Thyroid gland (tissue), 4 donors: ENCODE measurements around the gene DCDC1. TPM values are rescaled to one million over a fixed set of nuclear protein-coding genes. Genes with fewer than 3 reads are reported as not detected.
A peak's percentile ranks its signal among the peaks of the same experiment; 100 is the strongest.

Experiments
- DNase-seq, 2 donors: peaks; one replicate each; pipeline ENCODE4 v3.0.0-alpha.2; 2019
- H3K27ac ChIP-seq, 3 donors: fragments of 200-600 bp; sonication (generic); 1 replicate in 2 of 3; 2 replicates in 1 of 3; pipeline ENCODE4 v1.5.1; 2016 to 2019; ENCODE audit warnings: mild to moderate bottlenecking in 1 of 3, moderate library complexity in 1 of 3
- H3K27me3 ChIP-seq: fragments of 200-600 bp; sonication (generic); one replicate; pipeline ENCODE4 v1.5.1; 2019
- H3K36me3 ChIP-seq, 2 donors: fragments of 200-600 bp; sonication (generic); one replicate each; pipeline ENCODE4 v1.5.1; 2016 to 2019
- H3K4me1 ChIP-seq, 2 donors: fragments of 200-600 bp; sonication (generic); one replicate each; pipeline ENCODE4 v1.5.1; 2017 to 2019
- H3K4me3 ChIP-seq, 3 donors: fragments of 200-600 bp; sonication (generic); replicated peaks in 1 of 3; 1 replicate in 2 of 3; 2 replicates in 1 of 3; pipeline ENCODE4 v1.5.1; 2016; ENCODE audit warnings: mild to moderate bottlenecking in 1 of 3
- H3K9me3 ChIP-seq: fragments of 200-600 bp; sonication (generic); one replicate; pipeline ENCODE4 v1.5.1; 2017
- CTCF ChIP-seq, 6 experiments: fragments of 200-600 bp in 3 of 6; fragments of 450-650 bp in 3 of 6; sonication (generic) in 3 of 6; IDR thresholded peaks; one replicate each; pipeline ENCODE4 v1.5.1; 2016 to 2019; ENCODE audit warnings: antibody characterized with exemption in 6 of 6, mild to moderate bottlenecking in 2 of 6, inconsistent platforms in 1 of 6, moderate library complexity in 1 of 6
- POLR2A ChIP-seq, 2 donors: fragments of 450-650 bp; IDR thresholded peaks; one replicate each; pipeline ENCODE4 v1.6.1; 2017; ENCODE audit warnings: antibody characterized with exemption in 2 of 2, mild to moderate bottlenecking in 2 of 2, moderate library complexity in 1 of 2
- WGBS, 2 donors: methylation state at CpG; one replicate each; pipeline ENCODE4 v1.1.5; 2017; 5-methylcytosine and 5-hydroxymethylcytosine counted together
- intact Hi-C: fragments of 100-400 bp; cut with DNase I; formaldehyde crosslinking; loops from one replicate; pipeline ENCODE4 v1.15.1; 2023
- total RNA-seq, 4 donors: library from RNA; depleted of rRNA; stranded (reverse); fragments of >200 nt; gene quantifications; one replicate each; pipeline ENCODE4 v1.2.3, GENCODE V29; 2016

DCDC1 gene
- total RNA-seq, 4 donors from 2014 or later: 4.4 to 17.2 (median 9.9) TPM

GRCh38 chr11:30935861-30936260 is 433.7 kb downstream of the DCDC1 start:
- Histone ChIP-seq H3K4me3 (no peak overlapping the region), H3K4me1 (no peaks in the 10 kb centered on the region), H3K36me3 (no peaks in the 10 kb centered on the region), H3K27me3 (no peaks in the 10 kb centered on the region), H3K9me3 (no peaks in the 10 kb centered on the region), H3K27ac (no peak overlapping the region)
- TF ChIP-seq POLR2A (IDR thresholded peaks at IDR 0.05): no peak
- no peak for TF ChIP-seq CTCF (IDR thresholded peaks at IDR 0.05)
- DNase-seq: no peak
- intact Hi-C loops: no loop called here
- WGBS, 2 donors: 87 to 92% methylated on average over 2 of the region's 2 CpGs

GRCh38 chr11:30926130-30926529 is 443.4 kb downstream of the DCDC1 start:
- intact Hi-C loops: no loop called here
- no peak overlapping the region for H3K4me3 ChIP-seq
- no peaks in the 10 kb centered on the region for H3K27me3 ChIP-seq
- DNase-seq: no peak
- H3K27ac ChIP-seq: no peak overlapping the region
- H3K4me1 ChIP-seq: no peaks in the 10 kb centered on the region
- H3K36me3 ChIP-seq: no peaks in the 10 kb centered on the region
- no peaks in the 10 kb centered on the region for H3K9me3 ChIP-seq
- 85 to 86% methylated on average over 3 of the region's 3 CpGs for WGBS, 2 donors
- no peak for TF ChIP-seq POLR2A (IDR thresholded peaks at IDR 0.05)
- TF ChIP-seq CTCF (IDR thresholded peaks at IDR 0.05): no peak

GRCh38 chr11:30921811-30922210 is 447.7 kb downstream of the DCDC1 start:
- no peak for DNase-seq
- Histone ChIP-seq H3K27me3 (no peaks in the 10 kb centered on the region), H3K36me3 (no peaks in the 10 kb centered on the region), H3K27ac (no peak overlapping the region), H3K4me1 (no peaks in the 10 kb centered on the region), H3K4me3 (no peak overlapping the region), H3K9me3 (no peaks in the 10 kb centered on the region)
- intact Hi-C loops: no loop called here
- 42 to 54% methylated on average over 3 of the region's 3 CpGs for WGBS, 2 donors
- TF ChIP-seq POLR2A (IDR thresholded peaks at IDR 0.05): no peak
- no peak for TF ChIP-seq CTCF (IDR thresholded peaks at IDR 0.05)

- no peak for DNase-seq
- intact Hi-C loops: loop anchor here (10.0 kb wide), 1 partner anchor 575 kb away; no protein-coding TSS in a partner anchor
- WGBS, 2 donors: 35 to 42% methylated on average over 8 of the region's 8 CpGs
- H3K4me1 ChIP-seq: no peaks in the 10 kb centered on the region
- no peaks in the 10 kb centered on the region for H3K9me3 ChIP-seq
- no peak overlapping the region for H3K27ac ChIP-seq
- TF ChIP-seq CTCF (IDR thresholded peaks at IDR 0.05) (no peak), POLR2A (IDR thresholded peaks at IDR 0.05) (no peak)
- no peaks in the 10 kb centered on the region for H3K36me3 ChIP-seq
- no peaks in the 10 kb centered on the region for H3K27me3 ChIP-seq
- no peak overlapping the region for H3K4me3 ChIP-seq
Observed at GRCh38 chr11:30919389-30920152, 450.0 kb downstream of the DCDC1 start.

- Histone ChIP-seq H3K27ac (no peak overlapping the region), H3K9me3 (no peaks in the 10 kb centered on the region), H3K4me1 (no peaks in the 10 kb centered on the region), H3K27me3 (no peaks in the 10 kb centered on the region), H3K4me3 (no peak overlapping the region), H3K36me3 (no peaks in the 10 kb centered on the region)
- intact Hi-C loops: loop anchor here (10.0 kb wide), 1 partner anchor 573 kb away; no protein-coding TSS in a partner anchor
- peak in 4 of 6 experiments; percentile 51 to 66 (median 60) for TF ChIP-seq CTCF (IDR thresholded peaks at IDR 0.05)
- TF ChIP-seq POLR2A (IDR thresholded peaks at IDR 0.05): no peak
- WGBS, 2 donors: 19 to 20% methylated on average over 6 of the region's 6 CpGs
- DNase-seq: no peak
Observed at GRCh38 chr11:30917859-30918478, 451.6 kb downstream of the DCDC1 start.
